T-helper 9 cell (primary cell): Measurements from ENCODE around the gene ZSCAN9.

Experiments
- DNase-seq: peaks from one replicate; pipeline ENCODE4 v3.0.0-alpha.2; 2020
- total RNA-seq, 2 donors: gene quantifications; one replicate each; lab custom pipeline; 2026; lab: John Stamatoyannopoulos, UW

ZSCAN9 gene
- total RNA-seq = 2.2 to 3.8 reads per million in 2 donors

DNA sequence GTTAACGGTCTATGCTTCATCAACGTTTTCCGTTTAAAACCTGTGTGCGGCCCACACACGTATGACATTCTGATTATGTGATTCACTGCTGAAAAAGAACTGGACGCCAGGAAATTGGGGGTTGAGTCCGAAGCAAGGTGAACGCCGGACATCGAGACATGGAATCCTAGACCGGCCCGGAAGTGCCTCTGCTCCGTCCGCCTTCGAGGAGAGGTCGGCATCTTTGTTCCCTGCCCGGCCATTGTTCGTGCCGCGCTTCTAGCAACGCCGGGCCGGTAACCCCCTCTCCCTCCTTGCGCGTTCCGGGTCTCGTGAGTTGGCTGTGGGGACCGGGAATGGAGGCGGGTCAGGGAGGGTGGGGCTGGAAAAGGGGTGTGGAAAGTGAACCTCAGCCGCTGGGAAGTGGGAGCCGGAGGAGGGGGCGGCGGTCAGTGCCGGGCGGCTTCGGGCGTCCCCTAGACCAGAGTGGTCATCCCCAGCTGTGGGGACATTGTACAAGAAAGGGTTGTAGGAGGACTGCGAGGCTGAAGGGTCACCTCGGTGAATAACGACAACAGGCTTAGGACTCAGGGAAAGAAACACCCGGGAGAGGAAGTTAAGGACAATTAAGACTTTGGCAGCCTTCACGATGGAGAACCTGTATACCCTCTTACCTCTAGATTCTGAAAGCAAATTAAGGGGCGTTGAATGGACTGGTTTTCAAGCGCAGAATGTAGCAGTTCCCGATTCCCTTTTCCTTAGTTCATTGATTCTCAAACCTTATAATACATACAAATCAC lies at the start of gene ZSCAN9:
ZSCAN9 (plus strand) TSS at position 220 of the 779 bp plus-strand sequence. CDS start 1,810 bp downstream, outside the sequence.
- no peak for DNase-seq

DNA sequence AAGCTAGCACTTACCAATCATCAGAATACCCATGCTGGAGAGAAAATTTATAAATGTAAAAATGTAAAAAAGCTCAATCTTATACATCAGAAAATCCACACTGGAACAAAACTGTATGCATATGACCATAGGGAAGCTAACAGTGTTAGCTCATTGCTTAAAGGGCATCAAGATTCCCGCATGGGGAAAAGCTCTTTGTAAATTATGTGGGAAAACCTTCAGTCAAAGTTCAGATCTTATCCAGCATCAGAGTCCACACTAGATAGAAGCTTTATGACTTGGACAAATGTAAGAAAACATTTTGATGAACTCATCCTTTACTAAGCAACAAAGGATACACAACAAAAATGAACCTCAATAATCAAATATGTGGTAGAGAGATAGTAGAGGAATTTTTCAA lies 48.7 kb upstream of the ZSCAN9 start:
- DNase-seq = no peak

DNA sequence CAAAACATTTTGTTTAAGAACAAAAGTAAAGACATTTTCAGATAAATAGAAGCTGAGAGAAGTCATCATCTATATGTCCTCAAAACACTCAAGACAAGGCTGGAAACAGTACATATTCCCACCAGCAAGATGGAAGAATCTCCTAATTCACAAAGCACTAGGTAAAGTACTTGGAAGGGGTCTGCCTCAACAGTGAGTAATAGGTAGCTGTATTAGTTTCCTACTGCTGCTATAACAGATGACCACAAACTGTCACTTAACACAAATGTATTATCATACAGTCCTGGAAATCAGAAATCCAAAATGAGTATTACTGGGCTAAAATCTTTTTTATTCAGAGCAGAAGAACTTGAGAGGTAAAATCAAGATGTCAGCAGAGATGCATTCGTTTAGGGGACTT lies 42.8 kb upstream of the ZSCAN9 start:
- no peak for DNase-seq

GRCh38 chr6:28188111-28188979 lies 36.7 kb upstream of the ZSCAN9 start:
- no peak for DNase-seq

- DNase-seq = no peak
These were observed 25.1 kb upstream of the ZSCAN9 start for GRCh38 chr6:28200020-28200419.

DNA sequence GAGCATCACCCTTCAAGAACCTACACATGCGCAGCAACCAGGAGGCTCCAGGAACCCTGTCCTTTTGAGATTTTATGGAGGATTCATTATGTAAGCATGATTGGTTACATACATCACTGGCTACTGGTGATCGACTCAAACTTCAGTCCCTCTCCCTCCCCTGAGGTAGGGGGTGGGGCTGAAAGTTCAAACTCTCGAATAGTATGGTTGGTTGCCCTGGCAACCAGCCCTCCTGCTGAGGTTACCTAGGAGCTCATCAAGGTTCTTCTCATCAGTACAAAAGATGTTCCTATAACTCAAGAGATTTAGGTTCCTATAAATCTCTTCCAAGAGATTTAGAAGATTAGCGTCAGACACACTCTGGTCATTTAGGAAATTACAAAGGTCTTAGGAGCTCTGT lies 21.9 kb upstream of the ZSCAN9 start:
- no peak for DNase-seq

- DNase-seq = no peak
These were observed 19.2 kb upstream of the ZSCAN9 start for GRCh38 chr6:28205879-28206278.

GRCh38 chr6:28206527-28206926 lies 18.5 kb upstream of the ZSCAN9 start:
- no peak for DNase-seq

GRCh38 chr6:28206928-28207509 lies 18.1 kb upstream of the ZSCAN9 start:
- DNase-seq = no peak

- DNase-seq = no peak
These were observed 17.5 kb upstream of the ZSCAN9 start for GRCh38 chr6:28207510-28208110.

- no peak for DNase-seq
These were observed 16.9 kb upstream of the ZSCAN9 start for GRCh38 chr6:28208111-28208659.

DNA sequence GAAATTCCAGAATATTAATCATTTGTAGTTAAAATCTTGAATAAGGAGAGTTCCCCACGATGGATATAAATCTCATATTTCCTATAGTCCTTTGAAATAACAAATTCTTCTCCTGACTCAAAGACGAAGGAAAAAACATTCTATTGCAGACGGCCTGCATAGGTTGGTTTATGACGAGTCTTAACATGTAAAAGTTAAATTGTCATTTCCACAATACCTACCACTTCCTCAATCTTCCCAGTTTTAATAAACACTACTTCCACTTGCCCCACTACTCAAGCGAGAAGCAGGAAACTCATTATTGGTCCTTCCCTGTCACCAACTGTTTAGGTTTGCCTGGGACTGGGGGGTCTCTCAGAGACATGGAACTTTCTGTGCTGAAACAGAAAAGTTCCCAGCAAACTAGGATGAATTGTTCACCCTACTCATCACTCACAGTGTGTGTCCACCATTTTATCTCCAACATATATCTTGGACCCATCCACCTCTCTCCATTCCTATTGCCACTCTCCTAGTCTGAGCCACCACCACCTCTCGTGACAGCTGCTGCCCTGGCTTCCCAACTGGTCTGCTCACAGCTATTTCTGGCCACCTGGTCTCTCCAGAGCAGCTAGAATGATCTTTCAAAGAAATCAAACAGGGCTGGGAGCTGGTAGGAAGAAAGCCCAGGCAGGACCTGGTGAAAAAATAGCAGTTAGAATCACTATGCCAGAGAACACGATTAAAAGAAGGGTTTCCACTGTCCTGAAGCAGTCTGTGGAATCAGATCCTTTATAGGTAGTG lies 15.1 kb upstream of the ZSCAN9 start:
- DNase-seq = no peak

DNA sequence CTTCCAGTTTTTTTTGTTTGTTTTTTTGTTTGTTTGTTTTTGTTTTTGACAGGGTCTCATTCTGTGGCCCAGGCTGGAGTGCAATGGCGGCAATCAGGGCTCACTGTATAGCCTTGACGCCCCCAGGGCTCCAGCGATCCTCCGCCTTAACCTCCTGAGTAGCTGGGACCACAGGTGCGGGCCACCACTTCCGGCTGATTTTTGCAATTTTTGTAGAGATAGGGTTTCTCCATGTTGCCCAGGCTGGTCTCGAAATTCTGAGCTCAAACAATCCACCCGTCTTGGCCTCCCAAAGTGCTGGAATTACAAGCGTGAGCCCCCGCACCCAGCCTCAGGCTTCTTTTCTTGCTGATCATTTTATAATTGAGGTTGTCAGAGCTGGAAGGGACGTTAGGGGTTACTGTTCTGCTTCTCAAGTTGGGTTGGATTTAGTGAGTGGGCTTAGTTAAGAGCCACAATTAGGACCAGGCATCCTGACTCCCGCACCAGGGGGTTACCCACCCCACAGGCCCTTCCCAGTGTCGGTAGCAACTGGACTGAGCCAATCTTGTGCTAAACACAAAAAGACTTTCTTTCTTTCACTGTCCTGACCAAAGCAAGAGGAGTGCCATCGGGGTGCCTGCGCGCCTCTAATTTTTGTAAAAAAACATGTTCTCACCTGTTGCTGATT lies 13.1 kb upstream of the ZSCAN9 start:
- DNase-seq = no peak

DNA sequence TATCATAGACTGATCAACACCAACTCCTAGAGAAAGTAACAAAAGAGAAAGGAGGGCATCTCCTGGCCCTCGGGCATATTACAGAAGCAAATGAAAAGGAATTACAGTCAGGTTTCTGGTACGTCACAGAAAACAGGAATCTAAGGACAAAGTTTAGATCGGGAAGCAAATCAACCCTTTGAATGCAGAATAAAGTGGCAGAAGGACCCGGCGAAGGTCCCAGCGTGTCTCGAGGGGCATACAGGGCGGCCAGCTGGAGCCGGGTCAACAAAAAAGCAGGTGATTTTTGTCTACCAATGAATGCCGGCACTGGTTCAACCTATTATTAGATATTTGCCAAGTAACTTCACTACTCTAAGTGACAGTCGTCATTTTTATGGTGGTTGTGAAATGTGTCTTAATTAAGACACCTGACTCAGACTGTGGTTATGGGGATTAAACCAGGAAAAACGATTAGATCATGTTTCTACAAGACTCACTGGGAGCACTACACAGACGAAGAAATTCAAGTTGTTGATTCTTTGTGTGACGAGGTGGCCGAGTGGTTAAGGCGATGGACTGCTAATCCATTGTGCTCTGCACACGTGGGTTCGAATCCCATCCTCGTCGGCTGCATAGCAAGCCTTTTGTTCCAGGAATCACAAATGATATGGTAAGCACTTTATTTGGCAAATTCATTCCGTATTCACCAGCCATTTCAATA lies 12.4 kb upstream of the ZSCAN9 start:
- DNase-seq = no peak

DNA sequence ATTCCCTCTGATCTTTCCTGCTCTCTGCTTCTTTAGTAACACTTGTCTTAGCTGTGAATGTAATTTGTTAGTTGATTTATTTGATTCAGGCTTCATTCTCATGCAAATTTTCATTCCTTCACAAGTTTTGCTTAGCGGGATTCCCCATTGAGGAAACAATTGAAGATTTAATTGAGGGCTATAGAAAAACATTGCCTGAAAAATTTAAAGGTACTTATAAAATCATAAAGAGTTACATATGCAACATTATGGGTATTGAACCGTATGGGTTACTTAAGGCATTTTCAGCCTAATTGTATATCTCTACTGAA lies 11.9 kb upstream of the ZSCAN9 start:
- no peak for DNase-seq

GRCh38 chr6:28215425-28215824 lies 9.7 kb upstream of the ZSCAN9 start:
- DNase-seq = no peak

DNA sequence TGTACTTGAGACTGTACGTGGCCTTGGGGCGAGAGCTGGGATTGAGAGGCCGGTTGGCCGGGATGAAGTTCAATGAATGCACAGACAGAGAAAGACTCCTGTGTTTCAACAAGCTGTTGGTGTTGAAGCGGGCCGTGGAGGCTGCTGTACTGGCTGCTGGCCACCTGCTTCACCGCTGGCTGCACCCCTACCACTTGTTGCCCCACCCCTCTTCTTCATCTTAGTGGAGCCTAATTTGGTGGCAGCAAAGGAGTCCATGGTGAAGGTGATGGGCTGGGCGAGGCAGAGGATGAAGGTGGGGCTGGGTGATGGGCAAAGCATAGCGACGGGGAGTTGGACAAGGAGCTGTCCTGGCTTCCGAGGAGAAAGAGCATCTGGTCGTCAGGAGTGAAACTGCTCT lies 7.2 kb upstream of the ZSCAN9 start:
- no peak for DNase-seq

DNA sequence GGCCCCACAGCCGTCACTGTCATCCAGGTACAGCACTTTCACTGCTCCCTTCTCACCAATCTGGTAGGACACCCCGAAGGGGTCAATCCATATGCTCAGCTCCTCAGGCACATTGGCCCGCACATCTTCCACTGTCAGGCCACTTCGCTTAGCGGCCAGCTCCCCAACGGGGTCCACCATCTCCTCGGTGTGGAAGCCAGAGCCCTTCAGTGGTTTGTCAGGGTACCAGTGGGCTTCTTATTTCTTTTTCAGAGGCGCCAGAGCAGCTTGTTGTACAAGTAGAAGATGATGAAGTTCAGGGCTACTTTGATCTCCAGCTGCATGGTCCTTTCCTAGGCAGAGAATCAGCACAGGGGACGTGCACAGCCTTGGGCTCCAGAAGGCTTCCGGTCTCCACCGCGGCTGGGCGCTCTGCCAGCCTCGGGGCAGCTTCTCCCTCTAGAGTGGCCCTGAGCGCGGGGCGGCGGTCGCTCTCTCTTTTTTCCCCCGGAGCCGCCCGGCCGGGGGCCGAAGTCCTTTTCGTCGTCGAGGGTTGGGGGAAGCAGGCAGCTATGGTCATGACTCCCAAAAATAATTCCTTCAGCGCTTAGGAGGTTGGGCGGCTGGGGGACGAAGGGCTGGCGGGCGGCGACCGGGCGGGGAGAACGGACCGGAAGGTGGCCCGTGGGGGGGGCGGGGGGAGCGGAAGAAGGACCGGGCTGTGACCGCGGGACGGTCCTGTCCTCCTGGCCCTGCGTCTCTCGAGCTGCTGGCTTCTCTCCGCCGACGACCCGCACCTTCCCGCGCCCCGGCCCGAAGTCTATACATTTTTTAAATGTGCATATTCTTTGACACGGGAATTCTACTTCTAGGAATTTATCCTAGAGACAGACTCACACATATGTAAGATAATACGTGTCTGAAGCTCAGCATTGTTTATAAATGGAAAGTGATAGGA lies 6.5 kb upstream of the ZSCAN9 start:
- no peak for DNase-seq

DNA sequence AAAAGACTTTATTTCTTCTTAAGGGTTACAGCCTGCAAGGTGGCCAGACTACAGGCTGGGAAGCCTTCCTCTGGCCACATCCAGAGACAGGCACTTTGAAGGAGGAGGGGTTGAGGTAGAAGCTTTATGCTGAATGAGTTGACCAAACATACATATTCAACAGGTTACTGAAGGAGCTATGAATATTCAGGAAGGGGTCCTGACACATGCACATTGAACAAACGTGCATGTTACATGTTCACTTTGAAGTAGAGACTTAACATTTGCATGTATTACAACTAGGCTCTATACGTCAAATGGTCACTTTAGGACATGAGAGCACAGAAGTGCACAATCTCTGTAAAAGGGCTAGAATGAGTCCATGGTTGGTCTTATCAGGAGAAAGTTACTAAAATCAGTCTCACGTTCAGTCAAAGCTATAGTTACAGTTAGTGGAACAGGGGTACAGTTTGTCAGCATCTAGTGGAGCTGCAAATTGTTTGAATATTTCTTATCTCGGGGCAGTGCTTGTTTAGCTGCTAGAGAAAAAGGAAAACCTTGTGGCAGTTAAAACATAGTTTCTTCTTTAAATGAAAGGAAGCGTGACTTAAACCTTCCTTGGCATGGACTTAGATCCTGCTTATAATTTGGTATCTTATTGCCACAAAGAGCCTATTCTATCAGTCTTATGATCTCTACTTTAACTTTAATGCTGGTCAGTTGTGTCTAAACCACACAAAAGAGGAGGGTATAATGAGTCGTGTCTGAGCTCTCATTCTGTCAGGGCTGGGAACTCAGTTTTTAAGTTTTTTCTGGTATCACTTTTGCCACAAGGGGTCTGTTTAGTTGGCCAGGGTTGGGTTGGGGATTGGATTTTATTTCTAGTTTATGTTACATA lies 4.6 kb upstream of the ZSCAN9 start:
- no peak for DNase-seq
